IMR-90 (cell line): Measurements from ENCODE around the gene IFI27L2. TPM values are rescaled to one million over a fixed set of nuclear protein-coding genes. Genes with fewer than 3 reads are reported as not detected.

Experiments used
- ATAC-seq: fragments of 200-7000 bp; cut with Tn5 transposase; 2 replicates; pipeline ENCODE4 v1.9.1; 2020; ENCODE audit warnings: low read depth, mild to moderate bottlenecking, moderate library complexity
- BruUV-seq: library from RNA; stranded (reverse); fragments of 400-500 nt; replicated peaks from 2 replicates; lab custom pipeline; 2021; lab: Mats Ljungman, UMichigan
- CTCF ChIA-PET: fragments of 300-600 bp; formaldehyde crosslinking; extraction: SDS; loops from one replicate; lab custom pipeline; 2021; ENCODE audit warnings: antibody characterized with exemption; lab: Yijun Ruan, JAX
- POLR2A ChIA-PET: fragments of 300-600 bp; sonication (Branson Sonifier 250); formaldehyde crosslinking; loops from one replicate; lab custom pipeline; 2022; ENCODE audit warnings: antibody characterized with exemption; ENCODE audit not compliant: unreplicated experiment; lab: Charles Lee
- DNase-seq: peaks from one replicate; pipeline ENCODE4 v3.0.0; 2013
- H2AFZ ChIP-seq: replicated peaks from 2 replicates; pipeline ENCODE3; 2013; ENCODE audit warnings: low read length, mild to moderate bottlenecking; ENCODE audit not compliant: poor library complexity
- H2AK5ac ChIP-seq: 2 replicates; pipeline ENCODE4 v1.6.1; 2013; ENCODE audit warnings: low read depth, low read length, inconsistent platforms
- H2AK9ac ChIP-seq: replicated peaks from 2 replicates; pipeline ENCODE3; 2013; ENCODE audit warnings: mild to moderate bottlenecking, low read depth, low read length, moderate library complexity; ENCODE audit not compliant: poor library complexity
- H2BK120ac ChIP-seq: 2 replicates; pipeline ENCODE4 v1.6.1; 2013; ENCODE audit warnings: low read depth, low read length, inconsistent platforms
- H2BK15ac ChIP-seq: 3 replicates; pipeline ENCODE4 v1.6.1; 2013; ENCODE audit warnings: low read depth, low read length, inconsistent platforms
- H2BK20ac ChIP-seq: 2 replicates; pipeline ENCODE4 v1.6.1; 2013; ENCODE audit warnings: low read depth, mild to moderate bottlenecking, inconsistent platforms, low read length, moderate library complexity
- H2BK5ac ChIP-seq: 2 replicates; pipeline ENCODE4 v1.6.1; 2013; ENCODE audit warnings: mild to moderate bottlenecking, low read depth, low read length, inconsistent platforms; ENCODE audit not compliant: poor library complexity, severe bottlenecking
- H3K14ac ChIP-seq: replicated peaks from 2 replicates; pipeline ENCODE4 v1.6.1; 2013; ENCODE audit warnings: low read depth, low read length, inconsistent platforms
- H3K18ac ChIP-seq: 2 replicates; pipeline ENCODE4 v1.6.1; 2013; ENCODE audit warnings: low read depth, low read length, control low read depth
- H3K23ac ChIP-seq: 2 replicates; pipeline ENCODE4 v1.6.1; 2013; ENCODE audit warnings: low read depth, low read length, inconsistent platforms
- H3K27ac ChIP-seq: 2 replicates; pipeline ENCODE4 v1.5.1; 2013; ENCODE audit warnings: mild to moderate bottlenecking, control low read depth, low read length; ENCODE audit not compliant: insufficient read depth
- H3K27me3 ChIP-seq: 2 replicates; pipeline ENCODE4 v1.6.1; 2013; ENCODE audit warnings: low read length; ENCODE audit not compliant: control insufficient read depth, insufficient read depth
- H3K36me3 ChIP-seq: 2 replicates; pipeline ENCODE4 v1.6.1; 2013; ENCODE audit warnings: low read length, mixed read lengths; ENCODE audit not compliant: control insufficient read depth, insufficient read depth
- H3K4ac ChIP-seq: 2 replicates; pipeline ENCODE4 v1.6.1; 2013; ENCODE audit warnings: low read depth, low read length, inconsistent platforms
- H3K4me1 ChIP-seq: 2 replicates; pipeline ENCODE4 v1.6.1; 2013; ENCODE audit warnings: low read length, mixed read lengths; ENCODE audit not compliant: control insufficient read depth, insufficient read depth
- H3K4me2 ChIP-seq: 2 replicates; pipeline ENCODE4 v1.6.1; 2013; ENCODE audit warnings: low read depth, mild to moderate bottlenecking, control low read depth, low read length, moderate library complexity
- H3K4me3 ChIP-seq: 2 replicates; pipeline ENCODE4 v1.5.1; 2013; ENCODE audit warnings: low read depth, mild to moderate bottlenecking, control low read depth, low read length, moderate library complexity; ENCODE audit not compliant: insufficient read depth
- H3K56ac ChIP-seq: 2 replicates; pipeline ENCODE4 v1.6.1; 2013; ENCODE audit warnings: low read length, inconsistent platforms; ENCODE audit not compliant: insufficient read depth; ENCODE audit errors: extremely low read depth
- H3K79me1 ChIP-seq, 2 experiments: 2 replicates each; pipeline ENCODE4 v1.6.1; 2013; ENCODE audit warnings: low read length in 2 of 2, inconsistent platforms in 1 of 2, low read depth in 1 of 2
- H3K9ac ChIP-seq: 2 replicates; pipeline ENCODE4 v1.6.1; 2013; ENCODE audit warnings: low read depth, low read length, control low read depth
- H3K9me1 ChIP-seq: 2 replicates; pipeline ENCODE4 v1.6.1; 2013; ENCODE audit warnings: low read length, inconsistent platforms; ENCODE audit not compliant: insufficient read depth
- H3K9me3 ChIP-seq: 2 replicates; pipeline ENCODE4 v1.6.1; 2013; ENCODE audit warnings: low read length; ENCODE audit not compliant: control insufficient read depth, insufficient read depth
- H4K20me1 ChIP-seq: 2 replicates; pipeline ENCODE4 v1.6.1; 2013; ENCODE audit warnings: low read length, inconsistent platforms; ENCODE audit not compliant: insufficient read depth
- H4K5ac ChIP-seq: 2 replicates; pipeline ENCODE4 v1.6.1; 2013; ENCODE audit warnings: mild to moderate bottlenecking, low read depth, low read length, control low read depth
- H4K8ac ChIP-seq, 2 experiments: 2 replicates each; pipeline ENCODE4 v1.6.1; 2013; ENCODE audit warnings: low read depth in 2 of 2, low read length in 2 of 2, control low read depth in 1 of 2, inconsistent platforms in 1 of 2
- H4K91ac ChIP-seq: 2 replicates; pipeline ENCODE4 v1.6.1; 2013; ENCODE audit warnings: low read depth, low read length, inconsistent platforms; ENCODE audit not compliant: insufficient read depth
- BHLHE40 ChIP-seq: fragments of 150-350 bp; IDR thresholded peaks from 2 replicates; pipeline ENCODE4 v1.6.1; 2016; ENCODE audit warnings: mild to moderate bottlenecking, low read depth, low read length
- CEBPB ChIP-seq: IDR thresholded peaks from 2 replicates; pipeline ENCODE4 v1.6.1; 2012; ENCODE audit warnings: low read depth, low read length, improper control_type of control experiment
- CHD1 ChIP-seq: IDR thresholded peaks from 2 replicates; pipeline ENCODE4 v1.6.1; 2012; ENCODE audit warnings: low read depth, low read length, improper control_type of control experiment
- FOS ChIP-seq: fragments of 150-350 bp; IDR thresholded peaks from 2 replicates; pipeline ENCODE4 v1.6.1; 2016; ENCODE audit warnings: low read depth, low read length
- MAFK ChIP-seq: IDR thresholded peaks from 2 replicates; pipeline ENCODE4 v1.6.1; 2012; ENCODE audit warnings: low read depth, low read length, improper control_type of control experiment
- MAZ ChIP-seq: IDR thresholded peaks from 2 replicates; pipeline ENCODE4 v1.6.1; 2012; ENCODE audit warnings: low read depth, mild to moderate bottlenecking, low read length, improper control_type of control experiment, moderate library complexity, borderline replicate concordance
- MXI1 ChIP-seq: IDR thresholded peaks from 2 replicates; pipeline ENCODE4 v1.6.1; 2012; ENCODE audit warnings: low read depth, mild to moderate bottlenecking, low read length, moderate library complexity, borderline replicate concordance
- NFE2L2 ChIP-seq: fragments of 150-350 bp; IDR thresholded peaks from 2 replicates; pipeline ENCODE4 v1.6.1; 2016; ENCODE audit warnings: low read depth, mild to moderate bottlenecking, low read length
- POLR2A ChIP-seq: IDR thresholded peaks from 2 replicates; pipeline ENCODE4 v1.6.1; 2012; ENCODE audit warnings: mild to moderate bottlenecking, low read depth, low read length
- RAD21 ChIP-seq: IDR thresholded peaks from 2 replicates; pipeline ENCODE4 v1.6.1; 2012; ENCODE audit warnings: low read length, improper control_type of control experiment
- RCOR1 ChIP-seq: IDR thresholded peaks from 2 replicates; pipeline ENCODE4 v1.6.1; 2012; ENCODE audit warnings: mild to moderate bottlenecking, low read length, improper control_type of control experiment; ENCODE audit not compliant: insufficient replicate concordance
- RFX5 ChIP-seq: IDR thresholded peaks from 2 replicates; pipeline ENCODE4 v1.8.0; 2012; ENCODE audit warnings: low read depth, mild to moderate bottlenecking, low read length, moderate library complexity
- SMC3 ChIP-seq: fragments of 150-350 bp; IDR thresholded peaks from 2 replicates; pipeline ENCODE4 v1.6.1; 2016; ENCODE audit warnings: low read depth, mild to moderate bottlenecking, antibody characterized with exemption, low read length, moderate library complexity
- WGBS, 2 experiments: methylation state at CpG; one replicate each; pipeline versions ENCODE4 v1.1.5 to v1.1.7; 2013; ENCODE audit warnings: missing lambda C conversion rate in 2 of 2; ENCODE audit not compliant: insufficient read length in 1 of 2; ENCODE audit errors: extremely low coverage in 2 of 2; 5-methylcytosine and 5-hydroxymethylcytosine counted together
- dilution Hi-C: fragments of 300-500 bp; cut with HindIII; formaldehyde crosslinking; loops from one replicate; pipeline ENCODE4 v1.14.3; 2018; ENCODE audit warnings: low sequenced_read_pairs; ENCODE audit not compliant: unreplicated experiment
- in situ Hi-C: fragments of 300-500 bp; cut with MboI; formaldehyde crosslinking; loops from 3 replicates; pipeline ENCODE4 v1.14.3; 2019; ENCODE audit warnings: low sequenced_read_pairs, inconsistent platforms, mixed read lengths
- intact Hi-C: fragments of 100-400 bp; cut with micrococcal nuclease; formaldehyde crosslinking; loops from 2 replicates; pipeline ENCODE4 v1.10.0; 2022
- polyA plus RNA-seq, 3 experiments: library from polyadenylated mRNA; depleted of rRNA; stranded (reverse); fragments of >200 nt; gene quantifications; 2 replicates each; pipeline ENCODE4 v1.2.3, GENCODE V29; 2012; ENCODE audit warnings: low replicate concordance in 1 of 3
- total RNA-seq: library from RNA; depleted of rRNA; stranded (reverse); fragments of >200 nt; gene quantifications from 2 replicates; pipeline ENCODE4 v1.2.3, GENCODE V29; 2012
- TF ChIP-seq, protein P1 (sequence below): fragments of 150-350 bp; IDR thresholded peaks from 2 replicates; pipeline ENCODE4 v1.6.1; 2016; ENCODE audit warnings: low read depth, mild to moderate bottlenecking, low read length, moderate library complexity, borderline replicate concordance
- TF ChIP-seq, protein P2 (sequence below): conservative IDR thresholded peaks from 2 replicates; pipeline ENCODE4 v1.5.1; 2012; ENCODE audit warnings: mild to moderate bottlenecking, low read depth, low read length, improper control_type of control experiment
- TF ChIP-seq, protein P3 (sequence below): fragments of 150-350 bp; IDR thresholded peaks from 2 replicates; pipeline ENCODE4 v1.6.1; 2017; ENCODE audit warnings: mild to moderate bottlenecking, antibody characterized with exemption, low read length, low read depth

IFI27L2 gene
- total and polyA plus RNA-seq, 2 of the 4 experiments (the other 2 are of a cell fraction) = 43.0 to 187 TPM

DNA sequence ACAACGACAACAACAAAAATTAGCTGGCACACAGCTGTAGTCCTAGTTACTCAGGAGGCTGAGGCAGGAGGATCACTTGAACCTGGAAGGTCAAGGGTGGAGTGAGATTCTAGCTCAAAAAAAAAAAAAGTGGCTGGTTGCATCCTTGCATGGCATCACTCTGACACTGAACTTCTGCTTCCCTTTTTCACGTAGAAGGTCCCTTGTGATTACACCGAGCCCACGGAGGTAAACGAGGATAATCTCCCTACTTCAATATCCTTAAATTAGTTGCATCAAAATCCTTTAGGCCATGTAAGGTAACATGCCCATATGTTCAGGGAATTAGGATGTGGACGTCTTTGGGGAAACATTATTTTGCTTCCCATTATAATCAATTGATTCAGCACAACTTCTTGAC lies 40.7 kb upstream of the IFI27L2 start:
- no peaks in the 10 kb centered on the region for H4K20me1 ChIP-seq
- no peak overlapping the region for H2AK9ac ChIP-seq
- H3K9ac ChIP-seq = no peak overlapping the region
- H3K9me3 ChIP-seq = no peaks in the 10 kb centered on the region
- no peaks in the 10 kb centered on the region for H3K79me1 ChIP-seq
- no peak overlapping the region for H3K4me2 ChIP-seq
- WGBS, 2 experiments = 100% methylated on average over 1 of the region's 6 CpGs; no CpG with 5 or more reads in 1 of the 2 experiments
- H3K27me3 ChIP-seq = peaks cover 20% of the 10 kb centered on the region
- H2AFZ ChIP-seq = no peak overlapping the region
- in situ Hi-C loops (no loop called here), intact Hi-C loops (no loop called here), dilution Hi-C loops (no loop called here)
- H2AK5ac ChIP-seq = no peak overlapping the region
- no peak overlapping the region for H2BK15ac ChIP-seq
- no TSS peak for BruUV-seq
- no peak overlapping the region for H4K91ac ChIP-seq
- H3K56ac ChIP-seq = no peak overlapping the region
- no peaks in the 10 kb centered on the region; the same call in 1 of the 2 replicates for H3K9me1 ChIP-seq
- POLR2A ChIA-PET = no interaction called here
- H2BK5ac ChIP-seq = no peak overlapping the region
- CTCF ChIA-PET = interaction anchor here (1.3 kb wide), 1 partner anchor 11 kb away, joined by 4 read pairs; no protein-coding TSS in a partner anchor
- DNase-seq (no peak), ATAC-seq (no peak)
- H3K27ac ChIP-seq = no peak overlapping the region
- H2BK20ac ChIP-seq = no peak overlapping the region
- peaks cover 2% of the 10 kb centered on the region; the same call in 1 of the 2 replicates for H3K4me1 ChIP-seq
- H3K4me3 ChIP-seq = no peak overlapping the region
- H3K18ac ChIP-seq = no peak overlapping the region
- no peak overlapping the region for H4K8ac ChIP-seq
- H2BK120ac ChIP-seq = no peak overlapping the region
- TF ChIP-seq CEBPB (no peak), BHLHE40 (no peak), RFX5 (no peak), MXI1 (no peak), CHD1 (no peak), RCOR1 (no peak), RAD21 (no peak), POLR2A (no peak), NFE2L2 (no peak), SMC3 (no peak), MAFK (no peak), FOS (no peak), MAZ (no peak)
- TF ChIP-seq, protein P1, sequence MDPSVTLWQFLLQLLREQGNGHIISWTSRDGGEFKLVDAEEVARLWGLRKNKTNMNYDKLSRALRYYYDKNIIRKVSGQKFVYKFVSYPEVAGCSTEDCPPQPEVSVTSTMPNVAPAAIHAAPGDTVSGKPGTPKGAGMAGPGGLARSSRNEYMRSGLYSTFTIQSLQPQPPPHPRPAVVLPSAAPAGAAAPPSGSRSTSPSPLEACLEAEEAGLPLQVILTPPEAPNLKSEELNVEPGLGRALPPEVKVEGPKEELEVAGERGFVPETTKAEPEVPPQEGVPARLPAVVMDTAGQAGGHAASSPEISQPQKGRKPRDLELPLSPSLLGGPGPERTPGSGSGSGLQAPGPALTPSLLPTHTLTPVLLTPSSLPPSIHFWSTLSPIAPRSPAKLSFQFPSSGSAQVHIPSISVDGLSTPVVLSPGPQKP = no peak
- TF ChIP-seq, protein P2, sequence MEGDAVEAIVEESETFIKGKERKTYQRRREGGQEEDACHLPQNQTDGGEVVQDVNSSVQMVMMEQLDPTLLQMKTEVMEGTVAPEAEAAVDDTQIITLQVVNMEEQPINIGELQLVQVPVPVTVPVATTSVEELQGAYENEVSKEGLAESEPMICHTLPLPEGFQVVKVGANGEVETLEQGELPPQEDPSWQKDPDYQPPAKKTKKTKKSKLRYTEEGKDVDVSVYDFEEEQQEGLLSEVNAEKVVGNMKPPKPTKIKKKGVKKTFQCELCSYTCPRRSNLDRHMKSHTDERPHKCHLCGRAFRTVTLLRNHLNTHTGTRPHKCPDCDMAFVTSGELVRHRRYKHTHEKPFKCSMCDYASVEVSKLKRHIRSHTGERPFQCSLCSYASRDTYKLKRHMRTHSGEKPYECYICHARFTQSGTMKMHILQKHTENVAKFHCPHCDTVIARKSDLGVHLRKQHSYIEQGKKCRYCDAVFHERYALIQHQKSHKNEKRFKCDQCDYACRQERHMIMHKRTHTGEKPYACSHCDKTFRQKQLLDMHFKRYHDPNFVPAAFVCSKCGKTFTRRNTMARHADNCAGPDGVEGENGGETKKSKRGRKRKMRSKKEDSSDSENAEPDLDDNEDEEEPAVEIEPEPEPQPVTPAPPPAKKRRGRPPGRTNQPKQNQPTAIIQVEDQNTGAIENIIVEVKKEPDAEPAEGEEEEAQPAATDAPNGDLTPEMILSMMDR = no peak
- TF ChIP-seq, protein P3, sequence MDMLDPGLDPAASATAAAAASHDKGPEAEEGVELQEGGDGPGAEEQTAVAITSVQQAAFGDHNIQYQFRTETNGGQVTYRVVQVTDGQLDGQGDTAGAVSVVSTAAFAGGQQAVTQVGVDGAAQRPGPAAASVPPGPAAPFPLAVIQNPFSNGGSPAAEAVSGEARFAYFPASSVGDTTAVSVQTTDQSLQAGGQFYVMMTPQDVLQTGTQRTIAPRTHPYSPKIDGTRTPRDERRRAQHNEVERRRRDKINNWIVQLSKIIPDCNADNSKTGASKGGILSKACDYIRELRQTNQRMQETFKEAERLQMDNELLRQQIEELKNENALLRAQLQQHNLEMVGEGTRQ = no peak
- H3K36me3 ChIP-seq = no peaks in the 10 kb centered on the region
- no peak overlapping the region for H3K23ac ChIP-seq
- H4K5ac ChIP-seq = no peak overlapping the region
- no peak overlapping the region for H3K14ac ChIP-seq
- H3K4ac ChIP-seq = no peak overlapping the region
